Keratinocyte (primary cell): Measurements from ENCODE around the gene AP1AR.

ENCODE experiments used
- EZH2 ChIP-seq: IDR thresholded peaks from one replicate; pipeline ENCODE4 v1.6.1; 2012; ENCODE audit warnings: inconsistent platforms, mild to moderate bottlenecking, low read length, moderate library complexity
- TF ChIP-seq, protein P1 (sequence below), 3 experiments: IDR thresholded peaks in 1 of 3; conservative IDR thresholded peaks in 1 of 3; optimal IDR thresholded peaks in 1 of 3; 2 replicates in 2 of 3; 3 replicates in 1 of 3; pipeline versions ENCODE3 to v1.5.1; 2011; ENCODE audit warnings: low read length in 3 of 3, mild to moderate bottlenecking in 3 of 3, moderate library complexity in 2 of 3, control low read depth in 1 of 3, inconsistent platforms in 1 of 3; ENCODE audit not compliant: insufficient read depth in 2 of 3; ENCODE audit errors: extremely low read depth in 1 of 3

DNA sequence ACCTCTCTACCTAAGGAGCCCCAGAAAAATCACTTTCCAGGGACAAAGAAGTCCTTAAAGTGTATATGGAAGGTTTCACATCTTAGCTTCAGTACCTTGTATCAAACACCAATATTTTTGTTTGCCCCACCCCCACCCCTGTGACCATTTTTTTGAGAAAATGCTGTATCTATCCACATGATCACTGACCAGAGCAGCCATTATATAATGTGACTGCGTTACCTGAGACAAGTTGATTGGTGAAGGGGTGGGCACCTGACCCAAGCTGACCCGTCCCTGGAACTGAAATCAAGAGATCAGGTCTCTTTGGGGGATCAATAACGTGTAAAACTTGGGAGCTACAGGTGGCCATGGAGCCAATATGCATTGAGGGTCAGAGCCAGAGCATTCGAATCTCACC is 43.4 kb downstream of the AP1AR start:
- TF ChIP-seq, protein P1, sequence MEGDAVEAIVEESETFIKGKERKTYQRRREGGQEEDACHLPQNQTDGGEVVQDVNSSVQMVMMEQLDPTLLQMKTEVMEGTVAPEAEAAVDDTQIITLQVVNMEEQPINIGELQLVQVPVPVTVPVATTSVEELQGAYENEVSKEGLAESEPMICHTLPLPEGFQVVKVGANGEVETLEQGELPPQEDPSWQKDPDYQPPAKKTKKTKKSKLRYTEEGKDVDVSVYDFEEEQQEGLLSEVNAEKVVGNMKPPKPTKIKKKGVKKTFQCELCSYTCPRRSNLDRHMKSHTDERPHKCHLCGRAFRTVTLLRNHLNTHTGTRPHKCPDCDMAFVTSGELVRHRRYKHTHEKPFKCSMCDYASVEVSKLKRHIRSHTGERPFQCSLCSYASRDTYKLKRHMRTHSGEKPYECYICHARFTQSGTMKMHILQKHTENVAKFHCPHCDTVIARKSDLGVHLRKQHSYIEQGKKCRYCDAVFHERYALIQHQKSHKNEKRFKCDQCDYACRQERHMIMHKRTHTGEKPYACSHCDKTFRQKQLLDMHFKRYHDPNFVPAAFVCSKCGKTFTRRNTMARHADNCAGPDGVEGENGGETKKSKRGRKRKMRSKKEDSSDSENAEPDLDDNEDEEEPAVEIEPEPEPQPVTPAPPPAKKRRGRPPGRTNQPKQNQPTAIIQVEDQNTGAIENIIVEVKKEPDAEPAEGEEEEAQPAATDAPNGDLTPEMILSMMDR (optimal IDR thresholded peaks at IDR 0.05 in 1 of 3, IDR thresholded peaks at IDR 0.05 in 1 of 3, conservative IDR thresholded peaks at IDR 0.05 in 1 of 3; ENCODE audit: extremely low read depth in 1 of 3, insufficient read depth in 2 of 3, low read length in 3 of 3), result no peak
- no peak for TF ChIP-seq EZH2
